ENCODE data around the gene ARHGAP21. TPM values are rescaled to one million over a fixed set of nuclear protein-coding genes. Genes with fewer than 3 reads are reported as not detected.

ARHGAP21 gene
- total RNA-seq, 1 experiment from 2014 or later: 45.8 TPM

DNA sequence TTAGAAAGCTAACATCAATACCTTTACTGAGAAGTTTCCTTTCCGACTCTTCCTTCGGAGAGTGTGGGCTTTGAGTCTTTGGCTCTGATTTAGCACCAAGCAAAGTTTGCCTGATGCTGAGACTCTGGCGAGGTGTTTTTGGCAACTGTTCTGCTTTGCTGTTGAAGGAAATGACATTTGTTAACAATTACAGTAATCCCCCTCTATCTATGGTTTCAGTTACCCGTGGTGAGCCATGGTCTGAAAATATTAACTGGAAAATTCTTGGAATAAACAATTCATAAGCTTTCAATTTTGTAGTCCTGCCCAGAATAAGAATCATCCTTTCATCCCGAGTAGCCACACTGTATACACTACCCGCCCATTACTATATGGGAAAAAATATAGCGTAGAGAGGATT, 126.3 kb downstream of the ARHGAP21 start:
- TF ChIP-seq POLR2AphosphoS5 (IDR thresholded peaks at IDR 0.05; ENCODE audit: low read depth, low read length) (no peak), TCF7L2 (IDR thresholded peaks at IDR 0.05; ENCODE audit: low read depth, low read length) (no peak)
- TF ChIP-seq, protein P1, sequence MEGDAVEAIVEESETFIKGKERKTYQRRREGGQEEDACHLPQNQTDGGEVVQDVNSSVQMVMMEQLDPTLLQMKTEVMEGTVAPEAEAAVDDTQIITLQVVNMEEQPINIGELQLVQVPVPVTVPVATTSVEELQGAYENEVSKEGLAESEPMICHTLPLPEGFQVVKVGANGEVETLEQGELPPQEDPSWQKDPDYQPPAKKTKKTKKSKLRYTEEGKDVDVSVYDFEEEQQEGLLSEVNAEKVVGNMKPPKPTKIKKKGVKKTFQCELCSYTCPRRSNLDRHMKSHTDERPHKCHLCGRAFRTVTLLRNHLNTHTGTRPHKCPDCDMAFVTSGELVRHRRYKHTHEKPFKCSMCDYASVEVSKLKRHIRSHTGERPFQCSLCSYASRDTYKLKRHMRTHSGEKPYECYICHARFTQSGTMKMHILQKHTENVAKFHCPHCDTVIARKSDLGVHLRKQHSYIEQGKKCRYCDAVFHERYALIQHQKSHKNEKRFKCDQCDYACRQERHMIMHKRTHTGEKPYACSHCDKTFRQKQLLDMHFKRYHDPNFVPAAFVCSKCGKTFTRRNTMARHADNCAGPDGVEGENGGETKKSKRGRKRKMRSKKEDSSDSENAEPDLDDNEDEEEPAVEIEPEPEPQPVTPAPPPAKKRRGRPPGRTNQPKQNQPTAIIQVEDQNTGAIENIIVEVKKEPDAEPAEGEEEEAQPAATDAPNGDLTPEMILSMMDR (IDR thresholded peaks at IDR 0.05): no peak
- Histone ChIP-seq H3K27me3 (ENCODE audit: control insufficient read depth, insufficient read depth, low read length) (no peaks in the 10 kb centered on the region), H3K36me3 (ENCODE audit: control insufficient read depth, insufficient read depth, low read length) (peaks cover 23% of the 10 kb centered on the region), H3K9me3 (ENCODE audit: control insufficient read depth, insufficient read depth, low read depth, low read length) (no peaks in the 10 kb centered on the region), H3K4me1 (ENCODE audit: control insufficient read depth, insufficient read depth, low read length) (no peaks in the 10 kb centered on the region), H3K27ac (ENCODE audit: low read length) (no peak overlapping the region), H3K4me3 (ENCODE audit: low read depth in 2 of 2, low read length in 2 of 2) (no peak overlapping the region)
- intact Hi-C loops (cut with micrococcal nuclease; ENCODE audit: unreplicated experiment): no loop called here
- POLR2A ChIA-PET: interaction anchor here (0.6 to 0.7 kb wide), 2 partner anchors 8 to 45 kb away, joined by 4 to 6 read pairs; no protein-coding TSS in a partner anchor
- no peak for ATAC-seq
- DNase-seq (ENCODE audit: low read depth, low spot score): no peak
- in situ Hi-C loops (cut with HindIII; ENCODE audit: low pct_unique_long_range_greater_than_20kb, low sequenced_read_pairs): no loop called here
- BruUV-seq (replicated peaks): no TSS peak
- CTCF ChIA-PET: no interaction called here

DNA sequence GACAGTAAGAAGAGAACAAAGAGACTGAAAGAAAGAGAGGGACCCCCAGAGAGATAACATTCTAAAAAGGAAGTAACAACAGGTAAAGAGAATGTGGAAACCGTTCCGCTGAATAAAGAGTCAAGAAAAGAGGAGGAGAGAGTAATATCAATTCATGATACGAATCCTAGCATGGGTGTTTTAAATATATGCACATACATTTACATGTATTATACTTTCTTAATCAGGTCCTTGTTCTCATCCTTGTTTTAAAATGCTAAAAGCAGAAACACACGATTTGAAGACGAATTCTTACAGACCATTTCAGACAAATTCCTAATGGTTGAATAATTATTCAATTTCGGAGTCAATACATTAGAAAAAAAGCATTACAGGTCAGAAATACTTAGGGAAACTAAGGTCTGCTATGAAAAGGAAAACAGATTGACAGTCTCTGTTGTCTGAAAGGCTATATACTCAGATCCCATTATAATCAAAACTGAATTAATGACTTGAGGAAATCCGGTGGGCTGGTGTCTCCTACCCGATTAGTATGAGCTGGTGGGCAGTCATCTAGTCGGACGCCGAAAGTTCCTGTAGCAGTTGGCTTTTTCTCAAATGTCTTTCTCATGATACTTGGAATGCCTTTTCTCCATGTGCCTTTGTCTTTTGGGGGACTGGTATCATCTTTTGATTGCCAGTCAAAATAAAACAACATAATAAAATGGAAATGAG, 127.3 kb downstream of the ARHGAP21 start:
- in situ Hi-C loops (cut with HindIII; ENCODE audit: low pct_unique_long_range_greater_than_20kb, low sequenced_read_pairs): no loop called here

More for the DNA sequence above, 127.3 kb downstream of the ARHGAP21 start:
- no peaks in the 10 kb centered on the region for H3K9me3 ChIP-seq (ENCODE audit: control insufficient read depth, insufficient read depth, low read depth, low read length)
- ChIA-PET POLR2A (no interaction called here), CTCF (no interaction called here)
- H3K27me3 ChIP-seq (ENCODE audit: control insufficient read depth, insufficient read depth, low read length): no peaks in the 10 kb centered on the region
- no peak for ATAC-seq
- H3K36me3 ChIP-seq (ENCODE audit: control insufficient read depth, insufficient read depth, low read length): peaks cover 26% of the 10 kb centered on the region
- no TSS peak for BruUV-seq (replicated peaks)
- no peak overlapping the region for H3K4me3 ChIP-seq (ENCODE audit: low read depth in 2 of 2, low read length in 2 of 2)
- no peak overlapping the region for H3K27ac ChIP-seq (ENCODE audit: low read length)
- no peaks in the 10 kb centered on the region for H3K4me1 ChIP-seq (ENCODE audit: control insufficient read depth, insufficient read depth, low read length)
- intact Hi-C loops (cut with micrococcal nuclease; ENCODE audit: unreplicated experiment): no loop called here
- no peak for DNase-seq (ENCODE audit: low read depth, low spot score)
- no peak for TF ChIP-seq SIN3A (IDR thresholded peaks at IDR 0.05; ENCODE audit: borderline replicate concordance, insufficient read depth, low read depth, low read length)
- TF ChIP-seq POLR2AphosphoS5 (IDR thresholded peaks at IDR 0.05; ENCODE audit: low read depth, low read length): no peak
- TF ChIP-seq, protein P1 (IDR thresholded peaks at IDR 0.05): no peak
- TF ChIP-seq, protein P2, sequence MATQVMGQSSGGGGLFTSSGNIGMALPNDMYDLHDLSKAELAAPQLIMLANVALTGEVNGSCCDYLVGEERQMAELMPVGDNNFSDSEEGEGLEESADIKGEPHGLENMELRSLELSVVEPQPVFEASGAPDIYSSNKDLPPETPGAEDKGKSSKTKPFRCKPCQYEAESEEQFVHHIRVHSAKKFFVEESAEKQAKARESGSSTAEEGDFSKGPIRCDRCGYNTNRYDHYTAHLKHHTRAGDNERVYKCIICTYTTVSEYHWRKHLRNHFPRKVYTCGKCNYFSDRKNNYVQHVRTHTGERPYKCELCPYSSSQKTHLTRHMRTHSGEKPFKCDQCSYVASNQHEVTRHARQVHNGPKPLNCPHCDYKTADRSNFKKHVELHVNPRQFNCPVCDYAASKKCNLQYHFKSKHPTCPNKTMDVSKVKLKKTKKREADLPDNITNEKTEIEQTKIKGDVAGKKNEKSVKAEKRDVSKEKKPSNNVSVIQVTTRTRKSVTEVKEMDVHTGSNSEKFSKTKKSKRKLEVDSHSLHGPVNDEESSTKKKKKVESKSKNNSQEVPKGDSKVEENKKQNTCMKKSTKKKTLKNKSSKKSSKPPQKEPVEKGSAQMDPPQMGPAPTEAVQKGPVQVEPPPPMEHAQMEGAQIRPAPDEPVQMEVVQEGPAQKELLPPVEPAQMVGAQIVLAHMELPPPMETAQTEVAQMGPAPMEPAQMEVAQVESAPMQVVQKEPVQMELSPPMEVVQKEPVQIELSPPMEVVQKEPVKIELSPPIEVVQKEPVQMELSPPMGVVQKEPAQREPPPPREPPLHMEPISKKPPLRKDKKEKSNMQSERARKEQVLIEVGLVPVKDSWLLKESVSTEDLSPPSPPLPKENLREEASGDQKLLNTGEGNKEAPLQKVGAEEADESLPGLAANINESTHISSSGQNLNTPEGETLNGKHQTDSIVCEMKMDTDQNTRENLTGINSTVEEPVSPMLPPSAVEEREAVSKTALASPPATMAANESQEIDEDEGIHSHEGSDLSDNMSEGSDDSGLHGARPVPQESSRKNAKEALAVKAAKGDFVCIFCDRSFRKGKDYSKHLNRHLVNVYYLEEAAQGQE (IDR thresholded peaks at IDR 0.05; ENCODE audit: insufficient read depth in 1 of 2, low read depth in 2 of 2, low read length in 1 of 2): no peak
- no peak for TF ChIP-seq TCF7L2 (IDR thresholded peaks at IDR 0.05; ENCODE audit: low read depth, low read length)
